CD4-positive, alpha-beta T cell (primary cell): ENCODE data around the gene HADHA. TPM values are rescaled to one million over a fixed set of nuclear protein-coding genes. Genes with fewer than 3 reads are reported as not detected.

ENCODE experiments used
- ATAC-seq: fragments of 200-7000 bp; cut with Tn5 transposase; one replicate; pipeline ENCODE4 v1.10.0; 2022; ENCODE audit warnings: mild to moderate bottlenecking; ENCODE audit not compliant: poor library complexity
- CTCF ChIA-PET: fragments of 350-600 bp; sonication (Branson Sonifier 250); formaldehyde crosslinking; loops from one replicate; lab custom pipeline; 2021; ENCODE audit warnings: antibody characterized with exemption, inconsistent platforms; lab: Charles Lee
- POLR2A ChIA-PET: fragments of 350-600 bp; sonication (Branson Sonifier 250); formaldehyde crosslinking; loops from one replicate; lab custom pipeline; 2021; ENCODE audit warnings: antibody characterized with exemption, inconsistent platforms; lab: Charles Lee
- DNase-seq, 14 experiments: peaks; one replicate each; pipeline ENCODE4 v3.0.0-alpha.2; 2013 to 2020; ENCODE audit warnings: mixed read lengths in 2 of 14
- H3K27ac ChIP-seq, 2 donors: one replicate each; pipeline versions ENCODE4 v1.5.1 to v1.7.0; 2013; ENCODE audit warnings: low read length in 2 of 2, low read depth in 1 of 2, mild to moderate bottlenecking in 1 of 2
- H3K27me3 ChIP-seq, 2 experiments: 1 replicate in 1 of 2; 2 replicates in 1 of 2; pipeline versions ENCODE4 v1.6.1 to v1.7.0; 2013; ENCODE audit warnings: low read length in 2 of 2, control low read depth in 1 of 2, mild to moderate bottlenecking in 1 of 2, moderate library complexity in 1 of 2; ENCODE audit not compliant: insufficient read depth in 2 of 2, control insufficient read depth in 1 of 2
- H3K36me3 ChIP-seq: one replicate; pipeline ENCODE4 v1.6.1; 2013; ENCODE audit warnings: low read length, control low read depth; ENCODE audit not compliant: insufficient read depth
- H3K4me1 ChIP-seq: one replicate; pipeline ENCODE4 v1.6.1; 2013; ENCODE audit warnings: low read length, control low read depth; ENCODE audit not compliant: insufficient read depth
- H3K4me3 ChIP-seq: one replicate; pipeline ENCODE4 v1.5.1; 2013; ENCODE audit warnings: mild to moderate bottlenecking, low read length, moderate library complexity
- H3K9me3 ChIP-seq, 2 experiments: 1 replicate in 1 of 2; 2 replicates in 1 of 2; pipeline versions ENCODE4 v1.6.1 to v1.7.0; 2013; ENCODE audit warnings: low read length in 2 of 2, mild to moderate bottlenecking in 2 of 2, control low read depth in 1 of 2, moderate library complexity in 1 of 2; ENCODE audit not compliant: control insufficient read depth in 1 of 2, insufficient read depth in 1 of 2
- H3K27ac Mint-ChIP-seq: one replicate; pipeline ENCODE4 v1.8.0; 2020; ENCODE audit warnings: mixed read lengths
- H3K27me3 Mint-ChIP-seq: one replicate; pipeline ENCODE4 v1.8.0; 2021; ENCODE audit warnings: mixed read lengths
- H3K36me3 Mint-ChIP-seq: one replicate; pipeline ENCODE4 v1.8.0; 2021; ENCODE audit warnings: low read depth, mixed read lengths
- H3K4me1 Mint-ChIP-seq: one replicate; pipeline ENCODE4 v1.8.0; 2021; ENCODE audit warnings: low read depth, mixed read lengths
- H3K4me3 Mint-ChIP-seq: one replicate; pipeline ENCODE4 v1.8.0; 2020; ENCODE audit warnings: mild to moderate bottlenecking, mixed read lengths
- H3K9me3 Mint-ChIP-seq: one replicate; pipeline ENCODE4 v1.8.0; 2020; ENCODE audit warnings: mixed read lengths
- CTCF ChIP-seq: fragments of 200-600 bp; IDR thresholded peaks from one replicate; pipeline ENCODE4 v1.8.0; 2022; ENCODE audit warnings: antibody characterized with exemption, mild to moderate bottlenecking
- intact Hi-C, 2 experiments: fragments of 100-400 bp; cut with DNase I in 1 of 2; cut with micrococcal nuclease in 1 of 2; formaldehyde crosslinking; loops; one replicate each; pipeline versions ENCODE4 v1.15.1 to v1.9.0; 2023 to 2025; cut with DNase I, micrococcal nuclease
- total RNA-seq, 174 experiments: library from RNA in 2 of 174; stranded (reverse) in 2 of 174; gene quantifications; one replicate each; pipeline ENCODE4 v1.2.3 and lab custom pipeline; 2021 to 2026

Gene HADHA
- total RNA-seq, 2 experiments from 2014 or later = 72.4 to 73.7 TPM

GRCh38 chr2:26217720-26218119, 26.7 kb downstream of the HADHA start:
- H3K9me3 ChIP-seq = no peaks in the 10 kb centered on the region
- no peaks in the 10 kb centered on the region for H3K27me3 ChIP-seq
- no peak for TF ChIP-seq CTCF
- no peak overlapping the region for H3K4me3 ChIP-seq
- no peaks in the 10 kb centered on the region for H3K4me1 ChIP-seq
- intact Hi-C loops = no loop called here
- POLR2A ChIA-PET = interaction anchor here (0.6 kb wide), 1 partner anchor 11 kb away, joined by 3 read pairs; no protein-coding TSS in a partner anchor
- H3K4me1 Mint-ChIP-seq = no peaks in the 10 kb centered on the region
- H3K27me3 Mint-ChIP-seq = no peaks in the 10 kb centered on the region
- no peak overlapping the region for H3K27ac Mint-ChIP-seq
- H3K27ac ChIP-seq = no peak overlapping the region
- DNase-seq (no peak), ATAC-seq (no peak)
- H3K9me3 Mint-ChIP-seq = no peaks in the 10 kb centered on the region
- CTCF ChIA-PET = no interaction called here
- H3K36me3 ChIP-seq = peaks cover 55% of the 10 kb centered on the region
- peaks cover 78% of the 10 kb centered on the region for H3K36me3 Mint-ChIP-seq
- H3K4me3 Mint-ChIP-seq = no peak overlapping the region

- Mint-ChIP-seq H3K27me3 (no peaks in the 10 kb centered on the region), H3K36me3 (peaks cover 85% of the 10 kb centered on the region), H3K4me3 (no peak overlapping the region), H3K4me1 (no peaks in the 10 kb centered on the region), H3K27ac (no peak overlapping the region), H3K9me3 (no peaks in the 10 kb centered on the region)
- no peak overlapping the region for H3K4me3 ChIP-seq
- H3K27me3 ChIP-seq = no peaks in the 10 kb centered on the region
- POLR2A ChIA-PET = no interaction called here
- intact Hi-C loops = no loop called here
- DNase-seq = no peak
- ATAC-seq = no peak
- H3K36me3 ChIP-seq = peaks cover 63% of the 10 kb centered on the region
- TF ChIP-seq CTCF = no peak
- no peaks in the 10 kb centered on the region for H3K4me1 ChIP-seq
- H3K9me3 ChIP-seq = no peaks in the 10 kb centered on the region
- H3K27ac ChIP-seq = no peak overlapping the region
- CTCF ChIA-PET = no interaction called here
These were observed 27.8 kb downstream of the HADHA start for GRCh38 chr2:26216587-26216986.

- no peaks in the 10 kb centered on the region for H3K27me3 Mint-ChIP-seq
- intact Hi-C loops = no loop called here
- Histone ChIP-seq H3K36me3 (peaks cover 69% of the 10 kb centered on the region), H3K27me3 (no peaks in the 10 kb centered on the region), H3K4me1 (no peaks in the 10 kb centered on the region), H3K4me3 (no peak overlapping the region), H3K9me3 (no peaks in the 10 kb centered on the region), H3K27ac (no peak overlapping the region)
- POLR2A ChIA-PET = no interaction called here
- ATAC-seq (no peak), DNase-seq (no peak)
- no peak overlapping the region for H3K27ac Mint-ChIP-seq
- H3K4me3 Mint-ChIP-seq = no peak overlapping the region
- H3K36me3 Mint-ChIP-seq = peaks cover 90% of the 10 kb centered on the region
- H3K4me1 Mint-ChIP-seq = no peaks in the 10 kb centered on the region
- CTCF ChIA-PET = no interaction called here
- no peak for TF ChIP-seq CTCF
- no peaks in the 10 kb centered on the region for H3K9me3 Mint-ChIP-seq
These were observed 28.6 kb downstream of the HADHA start for GRCh38 chr2:26215833-26216232.
